ENCODE measurements around the gene RASAL2.

DNA sequence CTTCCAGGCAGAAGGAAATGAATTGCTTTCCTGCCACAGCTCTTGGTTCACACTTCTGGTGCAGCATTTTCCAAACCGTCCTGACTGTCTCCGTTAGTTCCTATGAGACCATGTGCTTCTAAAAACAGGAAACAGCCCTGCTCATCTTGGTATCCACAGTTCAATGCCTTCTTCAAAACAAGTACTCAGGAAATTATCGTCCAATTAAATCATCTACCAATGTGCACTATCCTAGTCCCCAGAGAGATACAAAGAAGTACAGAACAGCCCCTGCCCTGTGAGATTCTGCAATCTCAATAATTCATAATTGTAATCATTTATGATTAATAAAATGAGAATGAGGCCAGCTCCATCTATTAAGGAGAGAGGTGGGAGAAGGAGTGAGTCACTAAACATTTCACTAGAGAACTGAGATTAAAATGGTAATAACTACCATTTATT is 391.7 kb downstream of the RASAL2 start:
- TF ChIP-seq CTCF (IDR thresholded peaks at IDR 0.05): no peak
- TF ChIP-seq POLR2AphosphoS5 (IDR thresholded peaks at IDR 0.05): no peak
- TF ChIP-seq EP300 (IDR thresholded peaks at IDR 0.05): no peak

Measured in suprapubic skin (tissue), 4 donors.